Hematopoietic multipotent progenitor cell treated with erythropoietin and hydrocortisone succinate and interleukin-3 and kit ligand, for 6 days (in vitro differentiated cells): ENCODE measurements around the gene HIBCH.
"Not testable (repeated sequence)": the region's sequence is repeated elsewhere in the genome, so short reads cannot be mapped to it uniquely, and the experiment has no call there.

Experiments
- DNase-seq: peaks from one replicate; pipeline ENCODE4 v3.0.0-alpha.2; 2015

HIBCH gene

DNA sequence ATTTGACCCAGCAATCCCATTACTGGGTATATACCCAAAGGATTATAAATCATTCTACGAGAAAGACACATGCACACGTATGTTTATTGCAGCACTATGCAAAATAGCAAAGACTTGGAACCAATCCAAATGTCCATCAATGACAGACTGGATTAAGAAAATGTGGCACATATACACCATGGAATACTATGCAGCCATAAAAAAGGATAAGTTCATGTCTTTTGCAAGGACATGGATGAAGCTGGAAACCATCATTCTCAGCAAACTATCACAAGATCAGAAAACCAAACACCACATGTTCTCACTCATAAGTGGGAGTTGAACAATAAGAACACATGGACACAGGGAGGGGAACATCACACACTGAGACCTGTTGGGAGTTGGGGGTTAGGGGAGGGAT is 96.9 kb downstream of the HIBCH start:
- not testable (repeated sequence) for DNase-seq

DNA sequence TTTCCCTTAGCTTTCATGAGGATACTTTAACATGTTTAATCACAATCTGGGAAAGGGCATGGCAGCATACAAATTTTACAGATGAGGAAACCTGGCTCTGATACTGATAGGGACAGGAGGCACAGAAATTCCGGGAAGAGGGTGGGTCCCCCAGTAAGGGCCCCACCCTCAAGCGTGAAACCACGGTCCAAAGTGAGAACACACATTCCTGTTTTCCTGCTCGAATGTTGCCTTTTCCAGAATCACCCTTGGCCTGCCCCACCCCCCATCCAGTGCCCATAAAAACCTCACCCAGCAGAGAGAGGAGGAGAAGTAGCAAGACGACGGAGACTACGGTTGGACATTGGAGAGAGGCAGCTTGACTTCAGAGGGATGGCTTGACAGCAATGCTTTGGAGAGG is 98.2 kb downstream of the HIBCH start:
- no peak for DNase-seq

DNA sequence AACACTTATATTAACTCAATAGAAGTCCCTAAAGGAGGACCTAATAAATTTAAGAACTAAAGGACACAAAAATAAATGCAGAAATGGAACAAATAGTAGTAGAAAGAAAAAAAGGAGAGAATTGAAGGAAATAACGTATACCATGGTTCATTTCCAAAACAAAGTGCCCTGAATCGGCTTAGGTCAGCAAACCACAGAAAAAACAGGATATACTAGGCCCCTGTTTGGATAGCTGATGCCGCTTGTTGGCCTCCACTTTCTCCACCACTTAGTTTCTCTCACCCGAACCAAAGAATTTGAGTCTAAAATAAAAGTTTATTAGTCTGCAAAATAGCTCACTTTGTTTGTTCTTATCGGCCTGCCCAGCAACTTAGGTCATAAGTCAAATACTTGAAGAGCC is 100.4 kb downstream of the HIBCH start:
- no peak for DNase-seq

DNA sequence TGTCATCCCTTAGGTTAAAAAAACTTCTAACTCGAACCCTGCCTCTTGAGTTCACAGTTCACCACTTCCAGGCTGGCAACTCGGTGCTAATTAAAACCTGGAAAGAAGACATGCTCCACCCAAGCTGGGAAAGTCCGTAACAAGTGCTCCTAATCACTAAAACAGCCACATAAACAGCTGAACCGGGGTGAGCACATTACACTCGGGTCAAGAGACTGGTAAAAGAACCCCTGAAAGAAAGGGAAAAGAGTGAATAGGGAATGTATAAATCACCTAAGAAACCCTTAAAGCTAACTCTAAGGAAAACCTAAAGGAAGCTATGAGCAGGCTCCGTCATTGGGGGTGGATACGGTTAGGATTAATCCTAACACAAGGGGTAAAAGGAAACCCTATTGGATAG is 102.0 kb downstream of the HIBCH start:
- DNase-seq: no peak

DNA sequence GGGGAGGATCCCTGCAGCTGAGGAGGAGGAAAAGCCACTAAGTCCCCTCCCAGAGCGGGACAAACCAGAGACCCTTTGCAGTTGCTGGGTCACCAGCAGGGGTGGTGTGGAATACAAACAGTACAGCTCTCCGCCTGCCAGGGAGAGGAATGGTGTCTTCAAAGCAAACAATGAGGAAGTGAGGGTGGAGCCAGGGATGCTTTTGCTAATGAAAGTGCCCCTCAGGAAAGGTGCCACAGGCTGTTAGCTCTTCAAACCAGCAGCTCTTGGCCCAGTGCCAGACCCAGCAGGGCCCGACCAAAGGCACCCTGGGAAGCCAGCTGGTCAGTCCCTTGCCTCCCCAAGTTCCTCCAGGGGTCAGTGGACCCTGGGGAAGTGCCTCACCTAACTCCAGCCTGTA is 102.8 kb downstream of the HIBCH start:
- DNase-seq: peak; percentile 72

DNA sequence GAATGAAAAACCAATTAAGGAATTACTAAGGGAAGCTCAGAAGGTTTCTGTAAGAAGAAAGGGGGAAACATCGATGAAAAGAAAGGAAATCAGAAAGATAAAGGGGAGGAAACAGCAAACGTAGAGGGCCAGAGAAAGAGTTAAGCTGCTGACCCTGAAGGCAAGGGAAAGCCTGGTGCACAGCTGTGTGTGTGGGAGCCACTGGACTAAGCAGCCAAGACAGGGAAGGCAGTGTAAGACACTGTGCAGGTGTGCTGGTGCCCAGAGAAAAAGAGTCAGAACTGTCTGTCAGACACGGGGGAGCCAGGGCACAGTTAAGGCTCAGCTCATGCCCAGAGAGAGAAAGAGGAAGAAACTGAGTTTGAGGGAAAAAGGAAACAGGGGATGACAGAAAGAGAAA is 104.0 kb downstream of the HIBCH start:
- no peak for DNase-seq

DNA sequence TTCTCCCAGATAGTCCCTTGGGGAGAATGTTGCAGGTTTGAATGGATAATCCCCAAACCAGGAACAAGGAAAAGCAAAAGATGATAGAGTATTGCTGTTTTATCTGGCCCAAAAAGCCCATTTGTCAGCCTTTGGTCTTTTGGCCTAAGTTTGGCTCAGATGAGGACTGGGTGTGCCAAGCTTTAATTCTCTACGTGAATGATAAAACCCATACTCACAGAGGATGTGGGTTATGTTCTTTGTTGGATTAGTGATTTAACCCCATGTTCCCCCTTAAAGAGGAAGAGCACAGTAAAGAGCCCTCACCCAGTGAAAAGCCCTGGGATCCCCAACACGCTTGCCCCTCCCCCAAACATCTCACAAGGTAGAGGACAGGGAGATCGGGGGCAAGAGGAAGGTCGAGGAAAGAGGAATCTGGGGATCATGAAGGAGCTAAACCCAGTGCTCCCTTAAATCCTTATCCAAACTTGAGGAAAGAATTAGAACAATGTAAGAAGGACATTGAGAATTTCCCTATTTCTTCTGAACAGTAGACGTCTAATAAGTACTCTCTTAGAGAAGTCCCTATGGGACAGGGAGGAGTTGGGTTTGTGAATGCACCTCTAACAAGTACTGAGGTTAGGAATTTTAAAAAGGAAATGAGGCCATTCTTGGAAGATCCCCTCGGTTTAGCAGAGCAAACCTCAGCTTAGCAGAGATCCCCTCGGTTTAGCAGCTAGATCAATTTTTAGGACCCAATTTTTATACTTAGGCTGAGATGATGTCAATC is 105.0 kb downstream of the HIBCH start:
- DNase-seq: peak; percentile 45

DNA sequence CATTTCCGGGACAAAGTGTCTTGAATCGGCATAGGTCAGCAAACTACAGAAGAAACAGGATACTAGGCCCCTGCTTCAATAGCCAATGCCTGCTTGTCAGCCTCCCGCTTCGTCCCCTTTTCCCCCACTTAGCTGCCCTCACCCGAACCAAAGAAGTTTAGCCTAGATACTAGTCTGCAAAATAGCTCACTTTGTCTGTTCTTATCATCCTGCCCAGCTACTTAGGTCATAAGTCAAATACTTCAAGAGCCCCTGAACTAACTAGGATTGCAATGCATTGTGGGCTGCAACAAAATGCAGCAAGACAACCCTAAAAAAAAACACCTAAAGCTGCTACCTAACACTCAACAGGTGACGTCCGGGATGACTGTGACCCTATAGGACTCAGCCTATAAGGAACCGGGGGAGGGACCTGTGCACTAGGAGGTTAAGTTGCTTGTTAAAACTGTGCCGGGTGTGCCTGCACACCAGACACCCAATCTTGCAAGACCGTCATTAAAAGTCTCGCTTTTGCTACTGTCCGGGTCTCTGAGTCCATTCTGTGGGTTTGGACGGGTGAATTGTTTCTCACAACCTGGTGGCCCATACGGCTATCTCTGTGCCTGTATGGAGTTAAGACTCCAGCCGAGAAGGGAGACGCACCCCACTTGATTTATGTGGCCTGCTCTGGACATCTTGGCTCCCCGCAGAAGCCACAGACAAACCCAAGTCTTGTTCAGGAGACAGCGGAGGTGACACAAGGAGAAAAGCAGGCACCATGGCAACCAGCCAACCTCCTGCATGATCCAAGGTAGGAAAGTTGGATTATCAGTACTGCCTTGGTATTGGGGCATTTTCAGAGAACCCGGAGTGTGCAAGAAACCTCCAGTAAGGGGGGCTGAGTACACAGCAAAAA is 105.9 kb downstream of the HIBCH start:
- DNase-seq: no peak

DNA sequence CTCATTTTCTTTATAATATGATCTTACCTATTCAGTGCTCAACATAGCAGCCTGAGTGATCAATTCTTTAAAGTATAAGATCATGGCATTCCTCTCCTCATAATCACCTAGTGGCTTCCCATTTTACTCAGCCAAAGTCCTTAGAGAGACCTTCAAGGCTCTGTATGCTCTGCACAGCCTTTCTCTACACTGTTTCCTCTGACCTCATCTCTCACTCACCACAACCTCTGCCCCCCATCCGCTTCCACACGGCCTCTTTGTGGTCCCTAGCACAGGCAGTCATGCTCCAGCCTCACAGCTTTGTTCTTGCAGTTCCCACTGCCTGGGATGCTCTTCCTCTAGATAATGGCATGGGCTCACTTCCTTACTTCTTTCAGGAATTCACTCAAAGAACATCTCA is 109.2 kb downstream of the HIBCH start:
- no peak for DNase-seq

DNA sequence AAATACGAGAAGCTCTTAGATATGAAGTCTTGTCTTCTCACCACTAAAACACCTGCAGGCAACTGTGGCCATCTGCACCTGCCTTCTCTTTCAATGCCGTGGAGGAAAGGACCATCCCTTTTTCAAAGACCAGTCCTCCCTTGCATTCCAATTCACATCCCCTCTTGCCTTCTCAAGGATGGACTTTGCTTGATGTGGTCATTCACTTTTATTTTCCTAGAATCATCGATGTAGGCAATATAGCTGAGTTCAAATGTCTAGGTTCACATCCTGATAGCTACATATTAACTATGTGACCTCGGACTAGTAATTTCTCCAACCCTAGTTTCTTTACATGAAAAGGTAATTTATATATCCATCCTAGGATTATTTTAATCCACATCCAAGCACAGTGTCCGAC is 110.1 kb downstream of the HIBCH start:
- DNase-seq: no peak

DNA sequence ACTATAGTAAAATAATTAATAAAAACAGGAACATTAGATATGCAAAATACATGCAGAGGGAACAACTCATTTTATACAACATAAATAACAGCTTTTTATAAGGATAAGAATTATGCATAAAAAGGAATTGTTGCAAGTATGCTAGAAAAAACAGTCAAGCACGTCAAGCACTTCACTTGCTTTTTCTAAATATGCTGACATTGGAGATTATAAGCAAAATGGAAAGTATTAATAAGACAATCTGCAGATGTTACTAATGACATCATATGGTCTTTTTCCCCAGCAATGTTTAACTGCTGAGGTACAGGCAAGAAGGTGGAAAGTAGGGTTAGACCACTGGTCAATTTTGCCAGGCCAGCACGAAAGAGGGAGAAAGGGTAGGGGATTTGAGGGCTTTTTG is 111.7 kb downstream of the HIBCH start:
- DNase-seq: no peak

DNA sequence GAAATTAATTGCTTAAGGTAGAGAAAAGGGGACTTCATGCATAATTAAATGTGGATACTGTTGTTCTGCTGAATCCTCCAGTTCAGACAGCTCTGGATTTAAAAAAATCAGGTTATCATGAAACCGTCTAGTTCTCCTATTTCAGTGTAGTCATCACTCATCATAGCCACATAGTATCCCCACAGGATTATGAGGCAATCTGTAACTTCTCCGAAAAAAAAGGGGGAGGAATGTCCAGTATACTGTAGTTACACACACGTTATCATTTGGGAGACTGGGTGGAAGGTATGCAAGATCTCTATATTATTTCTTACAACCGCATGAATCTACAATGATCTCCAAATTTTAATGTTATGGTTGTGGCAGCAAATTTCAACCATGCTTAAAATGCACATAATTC is 114.0 kb downstream of the HIBCH start:
- no peak for DNase-seq

DNA sequence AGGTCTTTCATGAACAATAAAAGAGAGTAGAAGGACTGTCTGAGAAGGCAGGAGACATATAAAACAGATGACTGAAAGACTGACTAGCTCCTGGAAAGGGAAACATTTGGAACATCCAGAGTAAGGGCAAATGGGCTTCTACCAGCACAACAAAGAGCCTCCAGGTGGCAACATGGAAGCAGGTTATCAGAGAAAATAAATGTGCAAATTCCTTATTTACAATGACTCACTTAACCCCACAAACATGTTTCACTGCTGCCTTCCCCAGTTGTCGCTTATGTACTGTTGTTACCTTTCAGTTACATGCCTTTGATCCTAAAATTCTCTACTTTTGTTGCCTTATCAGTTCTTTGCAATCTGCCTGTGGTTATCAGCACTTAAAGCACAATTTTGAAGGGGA is 117.0 kb downstream of the HIBCH start:
- DNase-seq: no peak

DNA sequence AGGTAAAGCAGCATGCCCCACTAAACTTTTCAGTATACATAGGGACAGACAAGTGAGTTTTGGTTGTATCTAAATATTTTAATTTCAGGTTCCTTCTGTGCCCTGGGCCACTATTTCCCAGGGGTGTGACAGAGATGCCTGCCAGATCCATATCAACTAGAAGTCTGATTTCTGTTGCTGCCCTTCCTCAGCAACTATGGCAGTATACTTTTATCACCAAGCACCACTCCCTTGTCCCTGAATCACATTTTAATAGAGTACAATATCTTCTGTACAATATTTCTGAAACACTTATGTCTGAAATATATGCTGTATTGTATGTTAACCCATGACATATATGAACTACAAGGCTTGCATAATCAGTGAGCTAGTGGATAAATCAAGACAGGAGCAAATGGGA is 117.6 kb downstream of the HIBCH start:
- DNase-seq: peak; percentile 32

DNA sequence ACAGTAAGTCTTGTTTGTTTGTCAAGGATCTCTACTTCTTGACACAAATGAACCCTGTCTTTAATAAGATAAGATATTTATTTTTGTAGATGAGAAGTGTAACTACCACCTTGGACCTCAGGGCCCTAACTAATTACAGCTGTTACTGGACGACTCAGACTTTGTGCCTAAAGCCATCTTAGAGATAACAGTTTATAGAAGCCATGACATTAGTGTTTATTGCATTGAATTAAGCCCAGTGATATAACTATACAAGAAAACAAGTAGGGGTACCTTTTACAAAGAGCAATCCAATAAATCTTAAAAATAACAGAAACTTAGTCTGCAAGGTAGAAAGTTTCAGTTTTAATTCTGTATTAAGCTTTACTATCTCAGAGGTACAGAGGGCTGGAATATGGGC is 119.0 kb downstream of the HIBCH start:
- no peak for DNase-seq

DNA sequence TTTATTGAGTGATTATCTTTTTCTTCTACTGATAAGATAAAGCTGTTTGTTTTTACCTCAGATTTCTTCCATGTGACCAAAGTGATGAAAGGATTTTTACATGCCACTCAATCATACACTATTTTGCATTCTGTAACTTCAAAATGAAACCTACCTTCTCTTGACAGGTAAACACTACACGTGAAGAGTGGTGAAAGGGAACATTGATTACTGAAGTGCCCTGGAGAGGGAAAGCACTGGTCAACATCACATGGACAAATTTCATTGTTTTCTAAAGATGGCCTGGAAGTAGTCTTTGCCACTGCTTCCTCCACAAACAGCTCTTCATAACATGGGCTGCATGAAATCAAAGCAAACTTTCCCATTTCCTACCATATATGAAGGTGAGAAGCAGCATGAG is 120.1 kb downstream of the HIBCH start:
- no peak for DNase-seq

DNA sequence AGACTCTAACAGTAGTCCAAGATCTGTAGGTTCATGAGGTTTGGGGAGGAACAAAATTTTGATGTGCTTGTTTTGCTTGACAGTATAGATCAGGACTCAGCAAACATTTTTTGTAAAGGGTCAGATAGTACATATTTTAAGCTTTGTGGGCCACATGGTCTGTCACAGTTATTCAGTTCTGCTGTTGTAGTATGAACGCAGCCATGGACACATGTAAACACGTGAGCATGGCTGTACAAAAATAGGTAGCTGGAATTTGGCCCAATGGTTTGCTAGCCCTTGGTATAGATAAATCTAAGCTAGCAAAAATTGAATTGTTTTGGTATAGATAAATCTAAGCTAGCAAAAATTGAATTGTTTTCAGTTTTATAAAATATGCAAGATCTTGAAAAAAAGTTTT is 120.5 kb downstream of the HIBCH start:
- no peak for DNase-seq

DNA sequence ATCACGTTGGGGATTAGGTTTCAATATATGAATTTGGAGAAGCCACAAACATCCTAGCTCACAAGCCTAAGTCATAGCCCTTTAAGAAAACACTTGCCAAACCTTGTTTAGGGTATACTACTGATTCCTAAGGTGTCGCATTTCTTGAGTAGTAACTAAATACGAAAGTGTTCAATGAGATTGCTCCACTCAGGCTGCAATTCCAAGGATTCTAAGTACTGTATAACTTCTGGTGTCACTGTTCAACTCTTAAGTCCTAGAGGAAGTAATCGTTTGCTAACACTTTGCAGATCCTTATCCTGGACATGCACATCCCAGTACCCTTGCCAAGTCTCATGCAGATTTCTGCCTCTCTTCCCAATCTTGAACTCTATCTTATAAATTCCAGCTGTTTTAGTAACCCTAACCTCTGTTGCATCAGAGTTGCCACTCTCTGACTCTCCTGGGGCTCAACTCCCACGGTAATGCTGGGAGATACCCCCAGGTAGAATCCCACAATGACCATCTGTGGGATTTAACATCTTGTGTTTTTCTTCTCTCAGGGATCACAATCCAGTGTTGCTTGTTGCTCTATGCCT is 122.4 kb downstream of the HIBCH start:
- DNase-seq: no peak

DNA sequence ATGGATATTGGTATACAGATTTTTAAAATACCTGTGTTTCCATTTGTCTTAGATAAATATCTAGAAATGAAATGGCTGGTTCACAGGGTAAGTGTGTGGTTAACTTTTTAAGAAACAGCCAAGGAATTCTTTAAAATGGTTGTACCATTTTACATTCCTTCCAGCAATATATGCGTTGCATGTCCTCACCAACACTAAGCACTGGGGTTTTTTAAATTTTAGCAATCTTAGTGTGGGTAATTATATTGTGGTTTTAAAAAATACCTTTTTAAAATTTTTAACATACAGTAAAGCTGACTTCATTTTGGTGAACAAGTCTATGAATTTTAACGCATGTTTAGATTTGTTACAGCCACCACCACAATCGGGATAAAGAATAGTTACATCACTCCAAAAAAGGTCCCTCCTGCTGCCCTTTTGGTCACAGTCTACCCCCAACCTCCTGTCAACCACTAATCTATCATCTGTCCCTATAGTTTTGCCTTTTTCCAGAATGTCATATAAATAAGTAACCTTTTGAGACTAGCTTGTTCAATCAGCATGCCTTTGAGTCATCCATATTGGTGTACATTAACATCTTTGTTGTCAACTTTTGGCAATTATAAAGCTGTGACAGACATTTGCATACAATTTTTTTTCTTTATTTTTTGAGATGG is 129.0 kb downstream of the HIBCH start:
- DNase-seq: no peak

DNA sequence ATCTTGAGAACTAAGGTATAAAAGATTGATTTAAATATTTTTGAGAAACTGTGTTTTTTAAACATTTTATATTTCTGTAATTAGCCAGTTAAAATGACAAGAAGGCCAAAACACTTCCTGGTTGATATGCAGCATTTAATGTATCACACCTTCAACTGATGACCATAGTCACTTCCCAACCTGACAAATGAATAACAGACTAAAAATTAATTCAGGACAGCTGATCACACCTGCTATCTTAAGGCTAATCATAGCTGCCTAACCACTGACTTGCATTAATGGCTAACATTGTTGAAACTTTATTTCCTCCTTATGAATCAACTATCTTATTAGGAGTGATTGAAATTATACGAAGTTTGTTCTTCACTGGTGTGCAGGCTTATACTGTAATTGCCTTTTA is 131.3 kb downstream of the HIBCH start:
- DNase-seq: no peak

DNA sequence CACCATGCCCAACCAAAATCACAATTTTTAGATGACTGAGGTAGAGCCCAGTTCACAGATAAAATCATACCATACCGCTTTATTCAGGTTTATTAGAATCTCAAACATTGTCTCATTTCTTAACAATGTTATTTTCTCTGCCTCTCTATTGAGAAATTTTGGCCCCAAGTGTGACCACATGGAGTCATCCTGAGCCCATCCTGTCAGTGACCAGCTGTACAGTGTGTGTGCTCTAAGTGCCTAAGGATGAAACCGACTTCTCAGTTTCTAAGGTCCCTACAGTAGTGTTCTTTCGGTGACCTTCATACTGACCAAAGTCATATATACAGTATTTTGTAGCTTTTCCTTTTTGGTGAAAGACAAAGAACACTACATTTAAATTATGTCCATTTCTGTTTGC is 133.4 kb downstream of the HIBCH start:
- no peak for DNase-seq

DNA sequence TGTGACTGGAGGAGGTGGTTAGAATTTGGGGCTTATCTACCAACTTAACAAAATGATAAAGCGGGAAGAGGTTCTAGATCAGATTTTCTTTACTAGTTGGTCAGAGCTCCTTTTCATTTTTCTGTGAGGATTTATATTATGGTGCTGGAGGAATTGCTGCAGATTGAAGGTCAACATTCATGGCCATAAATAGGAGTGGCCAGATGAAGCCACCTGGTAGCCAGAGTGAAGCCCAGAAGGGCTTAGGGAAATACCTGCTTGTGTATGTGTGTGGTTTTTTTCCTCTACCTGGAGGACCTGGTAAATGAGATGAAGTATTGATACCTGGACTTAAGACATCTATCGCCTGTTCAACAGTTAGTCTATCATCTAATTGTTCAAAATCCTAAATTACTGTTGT is 134.2 kb downstream of the HIBCH start:
- no peak for DNase-seq

DNA sequence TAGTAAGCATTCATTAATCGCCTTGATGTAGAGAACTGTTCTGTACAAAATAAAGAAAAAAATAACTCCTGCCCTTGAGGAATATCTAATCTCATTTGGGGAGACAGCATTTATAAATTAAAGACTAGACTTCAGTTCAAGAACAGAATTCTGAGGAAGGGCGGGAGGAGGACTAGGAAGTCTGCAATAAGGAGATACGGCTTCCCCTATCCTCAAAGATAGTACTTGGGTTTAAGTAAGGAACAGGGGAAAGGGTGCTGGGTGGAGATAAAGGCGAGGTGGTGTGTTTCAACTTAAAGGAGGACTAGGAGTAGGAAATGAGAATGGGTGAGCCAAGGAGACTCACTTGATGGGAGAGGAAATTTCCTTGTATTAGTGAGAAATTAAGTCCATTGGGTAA is 135.2 kb downstream of the HIBCH start:
- peak; percentile 95 for DNase-seq

DNA sequence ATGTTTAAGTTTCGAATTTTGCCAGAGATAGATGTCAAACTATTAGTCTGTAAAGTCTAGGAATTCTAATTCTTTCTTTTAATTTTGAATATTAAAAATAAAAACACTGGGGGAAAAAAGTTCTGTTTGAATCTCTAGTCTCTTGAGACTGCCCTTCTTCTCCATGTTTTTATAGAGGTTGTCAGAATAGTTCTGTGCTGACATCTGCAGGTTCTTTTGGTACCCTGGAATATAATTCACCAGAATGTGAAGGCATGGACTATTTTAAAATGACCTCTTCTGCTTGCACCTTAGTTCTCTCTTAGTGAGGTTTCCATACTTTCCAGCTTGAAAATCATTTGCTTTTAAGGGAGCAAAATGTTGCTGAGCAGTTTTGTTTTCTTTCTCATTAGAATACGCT is 136.1 kb downstream of the HIBCH start:
- DNase-seq: peak; percentile 48
